Measurements from ENCODE around the gene KCNA10.

Gene KCNA10

GRCh38 chr1:110519125-110519810 lies at the start of gene KCNA10:
Gene KCNA10, minus strand, starts transcription at chr1:110519175. Its CDS starts 388 bp downstream, at chr1:110518787.
- in situ Hi-C loops (cut with HindIII; ENCODE audit: low sequenced_read_pairs) = no loop called here

- in situ Hi-C loops (cut with HindIII; ENCODE audit: low sequenced_read_pairs) = no loop called here
These were observed 47.9 kb upstream of the KCNA10 start for GRCh38 chr1:110566836-110567235.

- in situ Hi-C loops (cut with HindIII; ENCODE audit: low sequenced_read_pairs) = no loop called here
These were observed 46.6 kb upstream of the KCNA10 start for GRCh38 chr1:110565565-110565964.

- in situ Hi-C loops (cut with HindIII; ENCODE audit: low sequenced_read_pairs) = no loop called here
These were observed 44.1 kb upstream of the KCNA10 start for GRCh38 chr1:110563089-110563488.

- in situ Hi-C loops (cut with HindIII; ENCODE audit: low sequenced_read_pairs) = no loop called here
These were observed 42.6 kb upstream of the KCNA10 start for GRCh38 chr1:110561596-110561995.

- in situ Hi-C loops (cut with HindIII; ENCODE audit: low sequenced_read_pairs) = no loop called here
These were observed 40.2 kb upstream of the KCNA10 start for GRCh38 chr1:110559157-110559556.

GRCh38 chr1:110557481-110557880 lies 38.5 kb upstream of the KCNA10 start:
- in situ Hi-C loops (cut with HindIII; ENCODE audit: low sequenced_read_pairs) = no loop called here

GRCh38 chr1:110556471-110556807 lies 37.5 kb upstream of the KCNA10 start:
- in situ Hi-C loops (cut with HindIII; ENCODE audit: low sequenced_read_pairs) = no loop called here

GRCh38 chr1:110555807-110556470 lies 37.0 kb upstream of the KCNA10 start:
- in situ Hi-C loops (cut with HindIII; ENCODE audit: low sequenced_read_pairs) = no loop called here

- in situ Hi-C loops (cut with HindIII; ENCODE audit: low sequenced_read_pairs) = no loop called here
These were observed 36.2 kb upstream of the KCNA10 start for GRCh38 chr1:110554871-110555801.

GRCh38 chr1:110551278-110551809 lies 32.4 kb upstream of the KCNA10 start:
- in situ Hi-C loops (cut with HindIII; ENCODE audit: low sequenced_read_pairs) = no loop called here

GRCh38 chr1:110549831-110550230 lies 30.9 kb upstream of the KCNA10 start:
- in situ Hi-C loops (cut with HindIII; ENCODE audit: low sequenced_read_pairs) = no loop called here

GRCh38 chr1:110548381-110548780 lies 29.4 kb upstream of the KCNA10 start:
- in situ Hi-C loops (cut with HindIII; ENCODE audit: low sequenced_read_pairs) = no loop called here

- in situ Hi-C loops (cut with HindIII; ENCODE audit: low sequenced_read_pairs) = no loop called here
These were observed 28.0 kb upstream of the KCNA10 start for GRCh38 chr1:110547017-110547416.

- in situ Hi-C loops (cut with HindIII; ENCODE audit: low sequenced_read_pairs) = no loop called here
These were observed 26.5 kb upstream of the KCNA10 start for GRCh38 chr1:110545492-110545891.

GRCh38 chr1:110544753-110545152 lies 25.8 kb upstream of the KCNA10 start:
- in situ Hi-C loops (cut with HindIII; ENCODE audit: low sequenced_read_pairs) = no loop called here

- in situ Hi-C loops (cut with HindIII; ENCODE audit: low sequenced_read_pairs) = no loop called here
These were observed 23.8 kb upstream of the KCNA10 start for GRCh38 chr1:110542725-110543124.

- in situ Hi-C loops (cut with HindIII; ENCODE audit: low sequenced_read_pairs) = no loop called here
These were observed 23.0 kb upstream of the KCNA10 start for GRCh38 chr1:110541906-110542395.

GRCh38 chr1:110540891-110541685 lies 22.1 kb upstream of the KCNA10 start:
- in situ Hi-C loops (cut with HindIII; ENCODE audit: low sequenced_read_pairs) = no loop called here

- in situ Hi-C loops (cut with HindIII; ENCODE audit: low sequenced_read_pairs) = no loop called here
These were observed 19.9 kb upstream of the KCNA10 start for GRCh38 chr1:110538921-110539320.
